ENCODE data around the gene KRT33A. TPM values are rescaled to one million over a fixed set of nuclear protein-coding genes. Genes with fewer than 3 reads are reported as not detected.
"Not testable (repeated sequence)": the region's sequence is repeated elsewhere in the genome, so short reads cannot be mapped to it uniquely, and the experiment has no call there.

Gene KRT33A
- polyA plus RNA-seq (2013, experiment 1 of 2; ENCODE audit: insufficient read length), result not detected
- not detected for polyA plus RNA-seq (2013, experiment 2 of 2; ENCODE audit: insufficient read length)

DNA sequence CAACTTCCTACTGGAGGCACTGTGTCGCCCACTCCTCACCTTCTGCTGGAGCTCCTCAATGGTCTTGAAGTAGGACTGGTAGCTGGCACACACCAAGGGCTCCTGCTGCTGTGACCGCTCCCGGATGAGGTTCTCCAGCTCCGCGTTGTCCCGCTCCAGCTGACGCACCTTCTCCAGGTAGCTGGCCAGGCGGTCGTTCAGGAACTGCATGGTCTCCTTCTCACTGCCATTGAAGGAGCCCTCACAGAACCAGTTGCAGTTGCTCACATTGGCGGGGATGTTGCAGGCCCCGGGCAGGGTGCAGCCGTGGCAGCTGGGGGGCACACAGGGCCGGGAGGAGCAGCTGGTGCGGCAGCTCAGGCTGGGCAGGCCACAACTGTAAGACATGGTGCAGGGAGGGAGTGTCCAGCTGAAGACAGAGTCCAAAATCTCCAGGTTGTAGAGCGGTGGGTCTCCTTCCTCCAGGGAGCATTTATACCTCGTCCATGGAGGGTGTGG, at the start of gene KRT33A:
Gene KRT33A, minus strand, starts transcription at position 448 of the 498 bp plus-strand sequence. Its CDS starts 61 bp downstream, at position 387.
- not testable (repeated sequence) for DNase-seq

DNA sequence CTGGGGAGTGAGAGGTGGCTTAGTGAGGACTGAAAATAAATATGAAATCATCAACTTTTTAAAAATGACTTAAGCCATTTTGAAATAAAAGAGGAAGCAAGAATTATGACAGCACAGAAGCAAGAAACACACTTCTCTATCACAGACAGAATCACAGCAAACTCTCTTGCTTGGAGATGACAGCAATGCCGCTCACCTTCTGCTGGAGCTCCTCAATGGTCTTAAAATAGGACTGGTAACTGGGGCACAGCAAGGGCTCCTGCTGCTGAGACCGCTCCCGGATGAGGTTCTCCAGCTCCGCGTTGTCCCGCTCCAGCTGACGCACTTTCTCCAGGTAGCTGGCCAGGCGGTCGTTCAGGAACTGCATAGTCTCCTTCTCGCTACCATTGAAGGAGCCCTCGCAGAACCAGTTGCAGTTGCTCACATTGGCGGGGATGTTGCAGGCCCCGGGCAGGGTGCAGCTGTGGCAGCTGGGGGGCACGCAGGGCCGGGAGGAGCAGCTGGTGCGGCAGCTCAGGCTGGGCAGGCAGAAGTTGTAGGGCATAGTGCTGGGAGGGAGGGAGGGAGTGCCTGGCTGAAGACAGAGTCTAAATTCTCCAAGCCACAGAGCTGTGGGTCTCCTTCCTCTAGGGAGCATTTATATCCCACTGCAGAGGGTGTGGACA, 46.5 kb upstream of the KRT33A start, which contains the start of gene KRT31:
Gene KRT31, minus strand, starts transcription at position 613 of the 665 bp plus-strand sequence. Its CDS starts 69 bp downstream, at position 544.
- no peak for DNase-seq

DNA sequence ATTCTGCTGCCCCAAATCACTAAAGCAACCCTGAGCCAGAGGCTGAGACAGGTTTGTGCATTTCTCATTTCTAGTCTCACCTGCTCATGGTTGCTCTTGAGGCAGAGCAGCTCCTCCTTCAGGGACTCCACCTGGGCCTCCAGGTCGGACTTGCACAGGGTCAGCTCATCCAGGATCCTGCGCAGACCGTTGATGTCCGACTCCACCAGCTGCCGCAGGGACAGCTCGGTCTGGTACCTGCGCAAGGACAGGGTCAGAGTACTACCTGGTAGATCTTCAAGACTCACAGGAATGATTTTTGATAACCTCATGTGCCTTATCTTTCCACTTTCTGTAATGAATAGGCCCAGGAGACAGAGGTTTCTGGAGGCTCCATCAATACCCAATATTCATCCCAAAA, 45.7 kb upstream of the KRT33A start:
- no peak for DNase-seq

DNA sequence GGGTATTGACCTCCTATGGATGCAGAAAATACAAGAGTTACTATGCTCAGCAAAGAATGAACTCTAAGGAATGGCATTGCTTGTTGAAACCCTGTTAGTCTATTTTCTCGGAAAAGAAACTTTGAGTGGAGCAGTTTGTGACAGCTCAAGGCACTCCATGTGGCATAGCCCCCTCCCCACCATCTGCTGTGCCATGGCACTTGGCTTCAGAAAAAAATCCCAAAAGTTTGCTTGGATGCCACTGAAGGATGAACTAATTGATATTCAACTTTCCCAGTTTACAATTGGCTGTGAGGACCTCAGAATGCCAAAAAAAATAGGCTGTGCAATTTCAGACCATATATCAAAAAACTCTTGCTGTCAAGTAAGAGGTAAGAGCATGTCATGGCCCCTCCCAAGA, 45.0 kb upstream of the KRT33A start:
- DNase-seq, result no peak

DNA sequence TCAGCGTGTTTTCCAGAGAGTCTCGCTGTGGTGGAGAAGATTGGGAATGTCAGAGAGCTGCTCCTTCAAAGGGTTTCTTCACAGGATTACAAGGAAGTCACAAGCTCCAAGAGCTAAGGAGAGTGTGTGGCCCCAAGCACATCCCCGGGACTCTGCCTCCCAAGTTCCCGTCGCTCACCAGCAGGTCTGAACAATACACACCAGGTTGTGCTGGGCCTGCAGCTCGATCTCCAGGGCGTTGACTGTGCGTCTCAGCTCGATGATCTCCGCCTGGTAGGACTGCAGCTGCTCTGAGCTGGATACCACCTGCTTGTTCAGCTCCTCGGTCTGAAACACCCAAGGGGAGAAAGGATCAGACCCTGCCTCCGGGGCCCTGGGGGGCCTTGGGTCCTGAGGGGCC, 44.4 kb upstream of the KRT33A start:
- DNase-seq, result not testable (repeated sequence)

DNA sequence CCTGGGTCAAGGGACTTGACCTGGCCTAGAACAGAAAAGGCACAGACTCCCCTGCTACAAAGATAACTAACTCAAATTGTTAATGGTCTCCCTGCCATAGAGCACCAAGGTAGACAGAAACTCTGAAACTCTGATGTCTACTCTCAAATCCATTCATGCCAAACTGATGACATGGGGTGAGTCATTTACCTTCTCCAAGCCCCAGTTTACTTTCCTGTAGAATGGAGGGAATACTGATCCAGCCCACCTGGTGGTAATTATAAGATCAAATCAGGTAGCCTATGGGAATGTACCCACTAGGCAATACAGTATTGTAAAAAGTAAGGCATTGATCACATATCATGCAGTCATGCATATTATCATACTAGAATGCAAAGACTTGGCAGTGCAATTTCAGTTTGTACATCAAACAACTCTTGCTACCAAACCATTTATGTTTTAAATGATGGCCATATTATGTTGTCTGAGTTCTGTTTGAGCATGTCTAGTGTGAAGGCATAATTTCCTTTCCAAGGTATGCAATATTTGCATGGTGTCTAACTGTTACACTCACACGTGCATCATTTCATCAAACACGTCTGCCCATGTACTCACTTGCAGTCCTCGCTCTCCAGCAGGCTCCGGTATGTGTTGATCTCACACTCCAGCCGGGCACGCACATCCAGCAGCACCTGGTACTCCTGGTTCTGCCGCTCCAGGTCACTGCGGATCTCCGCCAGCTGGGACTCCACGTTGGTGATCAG, 43.8 kb upstream of the KRT33A start:
- no peak for DNase-seq

DNA sequence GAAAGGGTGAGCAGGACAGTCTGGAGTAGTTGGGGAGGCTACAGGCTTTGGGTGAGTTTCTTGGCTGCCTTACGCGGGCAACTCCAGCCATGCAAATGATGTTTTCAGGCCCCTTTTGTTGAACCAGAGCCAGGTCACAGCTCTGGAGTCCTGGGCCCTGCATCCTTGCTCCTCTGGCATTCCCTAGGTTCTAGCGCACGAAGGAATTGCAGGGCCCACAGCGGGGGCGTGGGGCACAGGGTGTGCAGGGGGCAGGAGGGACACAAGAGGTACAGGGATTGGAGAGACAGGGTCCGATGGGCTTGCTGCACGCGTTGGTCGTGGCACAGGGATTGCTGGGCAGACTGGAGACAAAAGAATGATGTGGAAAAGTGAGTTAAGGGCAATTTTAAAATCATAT, 43.2 kb upstream of the KRT33A start:
- DNase-seq, result no peak

DNA sequence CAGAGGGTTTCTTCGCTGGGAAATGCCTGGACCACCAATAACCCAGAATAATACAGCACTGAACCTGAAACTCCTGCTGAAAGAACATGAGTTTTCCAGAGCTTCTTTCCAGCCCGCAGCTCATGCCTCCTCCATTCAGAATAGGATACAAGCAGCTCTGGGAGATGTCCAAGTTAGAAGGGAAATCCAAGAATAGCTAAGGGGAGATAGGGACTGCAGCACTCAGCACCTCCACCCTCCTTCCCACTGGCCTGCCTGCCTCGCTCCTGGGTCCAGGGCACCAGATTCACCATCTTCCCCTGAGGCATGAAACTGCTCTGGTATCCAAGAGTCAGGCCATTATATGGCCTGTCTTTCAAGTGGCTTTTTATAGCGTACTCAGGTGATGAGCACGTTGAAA, 42.7 kb upstream of the KRT33A start:
- DNase-seq, result no peak

DNA sequence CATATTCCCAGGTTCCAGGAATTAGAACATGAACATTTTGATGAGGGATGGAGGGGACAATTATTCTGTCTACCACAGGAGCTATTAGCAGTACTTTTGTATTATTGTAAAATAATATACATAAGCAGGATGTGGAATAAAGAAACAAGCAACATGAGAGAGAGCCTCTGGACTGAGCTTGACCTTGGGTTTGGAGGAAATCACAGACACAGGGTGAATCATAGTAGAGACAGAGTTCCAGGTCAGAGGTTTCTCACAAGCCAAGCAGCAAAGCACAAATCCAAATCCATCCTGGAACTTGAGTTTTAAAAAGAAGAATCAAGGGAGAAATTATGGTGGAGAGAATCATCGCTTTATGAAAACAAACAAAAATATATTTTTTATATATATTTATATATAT, 41.6 kb upstream of the KRT33A start:
- no peak for DNase-seq

DNA sequence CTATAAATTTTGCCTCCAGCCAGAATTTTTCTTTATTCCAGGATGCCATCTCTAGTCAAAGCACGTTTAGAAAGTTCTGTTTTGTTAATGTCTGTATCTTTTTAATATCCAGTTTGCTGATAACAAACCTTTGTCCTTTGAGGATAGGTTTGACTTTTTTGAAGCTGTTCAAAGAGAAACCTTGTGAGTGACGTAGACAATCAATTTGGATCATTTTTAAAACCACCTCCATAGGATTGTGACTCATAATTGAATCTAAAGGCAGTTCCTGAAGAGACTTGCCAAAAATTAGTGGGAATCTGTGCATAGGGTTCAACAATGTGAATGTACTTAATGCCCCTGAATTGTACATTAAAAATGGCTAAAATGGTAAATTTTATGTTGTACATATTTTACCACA, 40.9 kb upstream of the KRT33A start:
- DNase-seq, result no peak

DNA sequence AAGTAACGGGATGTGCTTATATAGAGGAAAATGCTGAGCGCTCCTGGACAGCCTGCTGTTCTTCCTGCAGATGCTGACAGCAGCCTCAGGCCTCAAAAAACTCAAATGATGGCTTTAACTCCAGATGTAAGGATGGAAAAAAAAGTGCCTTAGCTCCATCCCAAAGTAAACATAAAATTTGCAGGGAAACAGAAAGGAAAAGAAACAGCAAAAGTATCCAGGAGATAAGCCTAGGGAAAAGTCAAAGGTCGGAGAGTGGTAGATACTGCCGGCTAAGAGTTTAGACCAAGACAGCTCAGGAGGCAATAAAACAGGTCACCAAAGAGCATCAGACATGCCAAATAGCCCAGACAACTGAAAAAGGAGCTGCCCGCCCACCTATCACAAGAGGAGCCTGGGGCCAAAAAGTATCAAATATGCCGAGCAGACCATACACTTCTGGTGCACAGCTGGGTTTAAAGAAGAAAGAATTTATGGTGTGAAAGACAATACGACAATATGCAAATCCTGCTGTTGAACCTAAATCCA, 39.8 kb upstream of the KRT33A start:
- DNase-seq, result no peak

DNA sequence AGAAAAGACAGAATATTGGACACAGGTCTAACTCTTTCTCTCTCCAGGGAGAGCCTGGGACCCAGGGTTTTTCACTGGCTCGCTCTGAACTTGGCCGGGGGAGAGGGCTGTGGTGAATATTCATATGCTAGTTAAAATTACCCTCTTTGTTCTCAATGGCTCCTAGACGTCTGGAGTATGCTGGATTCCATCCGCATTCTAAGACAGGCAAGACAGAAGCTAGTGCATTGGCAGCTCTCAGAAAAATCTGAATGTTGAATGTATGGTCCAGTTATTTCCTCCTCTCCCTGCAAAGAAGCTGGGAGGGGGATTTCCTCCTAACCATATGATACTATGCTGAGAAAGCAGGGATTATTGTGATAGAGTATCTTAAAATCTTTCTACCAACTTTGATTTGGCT, 37.0 kb upstream of the KRT33A start:
- DNase-seq, result no peak

DNA sequence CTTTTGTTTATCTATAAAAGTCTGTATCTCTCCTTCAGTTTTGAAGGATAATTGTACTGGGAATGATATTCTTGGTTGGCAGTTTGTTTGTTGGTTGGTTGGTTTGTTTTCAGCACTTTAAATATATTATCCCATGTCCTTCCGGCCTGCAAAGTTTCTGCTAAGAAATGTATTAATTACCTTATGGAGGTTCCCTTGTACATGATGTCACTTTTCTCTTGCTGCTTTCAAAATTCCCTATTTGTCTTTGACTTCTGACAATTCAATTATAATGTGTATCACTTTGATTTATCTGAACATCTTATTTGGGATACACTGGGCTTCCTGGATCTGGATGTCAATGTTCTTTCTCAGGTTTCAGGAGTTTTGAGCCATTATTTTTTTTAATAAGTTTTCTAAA, 35.6 kb upstream of the KRT33A start:
- DNase-seq, result no peak

DNA sequence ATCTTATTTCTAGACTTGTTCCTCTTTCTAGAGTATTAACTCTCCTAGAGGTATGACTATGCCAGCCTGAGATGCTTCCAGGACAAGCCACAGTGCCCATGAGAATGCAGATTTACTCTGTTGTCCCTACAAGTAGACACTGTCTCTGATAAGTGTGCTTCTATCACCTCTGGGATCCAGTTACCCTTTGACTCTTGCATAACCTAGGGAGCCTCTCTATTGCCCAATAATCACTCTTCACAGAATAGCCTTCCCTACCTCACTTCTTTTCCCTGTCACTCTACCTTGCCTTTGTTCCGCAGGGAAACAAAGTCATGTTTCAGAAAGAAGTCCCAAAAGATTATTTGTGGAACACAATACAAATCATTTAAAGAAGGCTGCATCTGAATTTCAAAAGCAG, 33.1 kb upstream of the KRT33A start:
- DNase-seq, result no peak

DNA sequence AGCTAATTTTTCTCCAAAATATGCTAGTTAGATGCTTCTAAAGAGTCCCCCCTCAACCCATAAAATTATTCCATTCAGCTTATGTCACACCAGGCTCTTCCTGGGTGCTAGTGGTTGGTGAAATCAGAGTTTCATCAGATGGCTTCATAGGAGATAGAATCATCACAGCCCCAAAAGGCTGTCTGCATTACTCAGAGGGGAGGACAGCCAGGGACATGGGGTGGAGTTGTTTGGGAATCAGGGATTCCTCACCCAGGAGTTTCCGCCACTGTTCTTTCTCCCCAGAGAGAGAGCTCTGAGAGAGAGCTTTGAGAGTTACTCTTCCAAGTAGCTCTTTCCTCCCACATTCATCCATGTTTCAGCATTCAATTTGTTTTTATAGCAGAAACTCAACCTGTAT, 31.8 kb upstream of the KRT33A start:
- peak; percentile 92 for DNase-seq

DNA sequence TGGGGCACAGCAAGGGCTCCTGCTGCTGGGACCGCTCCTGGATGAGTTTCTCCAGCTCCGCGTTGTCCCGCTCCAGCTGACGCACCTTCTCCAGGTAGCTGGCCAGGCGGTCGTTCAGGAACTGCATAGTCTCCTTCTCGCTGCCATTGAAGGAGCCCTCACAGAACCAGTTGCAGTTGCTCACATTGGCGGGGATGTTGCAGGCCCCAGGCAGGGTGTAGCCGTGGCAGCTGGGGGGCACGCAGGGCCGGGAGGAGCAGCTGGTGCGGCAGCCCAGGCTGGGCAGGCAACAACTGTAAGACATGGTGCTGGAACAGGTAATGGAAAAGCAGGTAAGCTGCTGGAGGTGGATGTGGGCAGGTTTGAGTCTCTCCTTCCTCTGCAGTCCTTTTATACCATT, 31.3 kb upstream of the KRT33A start, which contains the start of gene KRT34:
Gene KRT34, minus strand, starts transcription at position 364 of the 400 bp plus-strand sequence. Its CDS starts 60 bp downstream, at position 304.
- DNase-seq, result not testable (repeated sequence)

DNA sequence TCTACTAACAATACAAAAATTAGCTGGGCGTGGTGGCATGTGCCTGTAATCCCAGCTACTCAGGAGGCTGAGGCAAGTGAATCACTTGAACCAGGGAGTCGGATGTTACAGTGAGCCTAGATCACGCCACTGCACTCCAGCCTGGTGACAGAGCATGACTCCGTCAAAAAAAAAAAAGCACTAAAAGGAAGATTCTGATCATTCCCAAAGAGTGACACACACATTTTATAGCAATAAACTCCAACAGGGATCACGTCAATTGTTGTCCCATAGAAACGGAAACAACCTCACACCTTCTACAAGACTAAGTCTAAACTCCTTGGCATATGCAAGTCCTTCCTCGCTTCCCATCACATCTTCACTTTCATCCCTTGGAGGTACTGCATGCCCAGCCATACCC, 29.5 kb upstream of the KRT33A start:
- DNase-seq, result peak; percentile 96

DNA sequence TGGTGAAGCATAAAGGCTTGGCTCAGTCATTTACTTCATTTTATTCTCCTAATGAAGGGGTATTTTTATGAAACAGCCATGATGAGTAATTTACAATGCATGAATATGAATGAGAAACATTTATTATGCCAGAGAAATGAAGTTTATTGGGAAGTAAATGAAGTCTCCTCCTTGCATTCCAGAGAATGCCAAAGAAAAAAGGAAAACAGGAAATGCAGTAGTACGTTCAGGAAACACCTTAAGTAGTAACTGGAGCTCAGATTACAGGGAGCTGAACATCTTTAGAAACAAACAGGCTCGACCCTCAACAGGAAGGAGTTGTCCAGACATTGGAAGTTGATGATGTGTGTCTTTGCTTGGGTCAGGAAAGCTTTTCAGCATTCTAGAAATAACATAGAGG, 26.9 kb upstream of the KRT33A start:
- peak; percentile 28 for DNase-seq

DNA sequence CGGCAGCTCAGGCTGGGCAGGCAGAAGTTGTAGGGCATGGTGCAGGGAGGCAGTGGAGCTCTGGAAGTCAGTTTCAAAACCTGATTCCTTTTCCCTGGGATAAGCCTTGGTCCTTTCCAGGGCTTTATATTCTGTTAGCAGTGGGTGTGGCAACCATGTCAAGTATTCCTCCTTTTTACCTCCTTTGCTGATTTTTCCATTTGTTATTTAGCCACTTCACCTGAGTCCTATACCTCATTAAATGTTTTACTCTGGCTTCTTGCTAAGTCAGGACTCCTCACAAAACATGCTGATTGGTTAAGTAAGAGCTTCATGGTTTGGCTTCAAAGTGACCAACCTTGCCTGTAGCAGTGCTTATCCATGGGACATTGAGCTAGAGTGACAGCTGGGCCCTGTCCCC, 19.1 kb upstream of the KRT33A start, which contains the start of gene KRT33B:
Gene KRT33B, minus strand, starts transcription at position 101 of the 400 bp plus-strand sequence. Its CDS starts 63 bp downstream, at position 38.
- DNase-seq, result no peak

DNA sequence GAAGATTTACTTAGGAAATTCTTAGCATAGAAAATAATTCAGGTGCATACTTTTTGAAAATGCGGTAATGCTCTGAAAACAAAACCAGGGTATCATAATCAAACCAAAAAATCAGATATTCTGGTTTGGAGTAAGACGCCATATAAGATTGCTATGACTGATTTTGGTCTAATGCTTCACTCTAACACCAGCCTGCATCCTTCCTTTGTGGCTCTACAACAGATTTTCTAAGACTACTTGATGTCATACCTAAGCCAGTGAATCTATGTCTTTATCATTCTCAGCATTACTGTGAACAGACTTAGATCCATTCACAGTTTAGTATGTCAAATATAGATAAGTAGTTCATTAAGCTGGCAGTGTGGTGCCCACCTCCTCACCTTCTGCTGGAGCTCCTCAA, 18.4 kb upstream of the KRT33A start:
- no peak for DNase-seq

DNA sequence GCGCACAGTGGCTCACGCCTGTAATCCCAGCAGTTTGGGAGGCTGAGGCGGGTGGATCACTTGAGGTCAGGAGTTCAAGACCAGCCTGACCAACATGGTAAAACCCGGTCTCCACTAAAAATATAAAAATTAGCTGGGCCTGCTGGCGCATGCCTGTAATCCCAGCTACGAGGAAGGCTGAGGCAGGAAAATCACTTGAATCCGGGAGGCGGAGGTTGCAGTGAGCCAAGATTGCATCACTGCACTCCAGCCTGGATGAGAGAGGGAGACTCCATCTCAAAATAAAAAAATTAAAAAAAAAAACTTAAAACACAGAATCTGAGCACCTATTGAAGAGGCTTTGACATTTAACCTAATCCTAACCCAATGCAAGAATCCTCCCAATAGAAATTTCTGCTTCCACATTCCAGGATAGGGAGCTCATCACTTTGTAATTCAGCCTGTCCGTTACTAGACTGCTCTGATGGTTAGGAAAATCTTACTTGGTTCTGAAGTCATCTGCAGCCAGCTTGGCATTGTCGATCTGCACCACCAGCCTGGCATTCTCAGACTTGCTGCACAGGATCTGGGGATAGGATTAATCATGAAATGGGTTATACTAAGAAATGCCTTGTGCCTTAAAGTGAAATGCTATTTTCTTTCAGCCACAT, 16.9 kb upstream of the KRT33A start:
- DNase-seq, result peak; percentile 87

DNA sequence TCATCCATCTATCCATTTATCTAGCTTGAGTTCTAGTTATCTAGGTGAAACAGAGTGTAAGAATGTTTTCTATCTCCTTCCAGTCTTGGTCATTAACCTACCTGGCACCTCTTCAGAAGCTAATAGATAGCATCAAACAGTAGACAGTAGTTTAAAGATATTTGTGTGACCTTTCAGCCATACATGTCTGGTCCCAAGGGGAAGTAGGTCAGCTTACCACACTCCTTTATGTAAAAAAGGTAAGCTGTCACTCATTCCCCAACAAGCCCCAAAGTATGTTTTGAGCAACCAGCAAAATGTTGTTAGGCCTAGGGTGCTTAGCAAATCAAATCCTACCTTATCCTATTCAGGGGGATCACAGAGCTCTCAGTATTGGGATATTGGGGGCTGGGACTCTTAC, 15.4 kb upstream of the KRT33A start:
- DNase-seq, result no peak

DNA sequence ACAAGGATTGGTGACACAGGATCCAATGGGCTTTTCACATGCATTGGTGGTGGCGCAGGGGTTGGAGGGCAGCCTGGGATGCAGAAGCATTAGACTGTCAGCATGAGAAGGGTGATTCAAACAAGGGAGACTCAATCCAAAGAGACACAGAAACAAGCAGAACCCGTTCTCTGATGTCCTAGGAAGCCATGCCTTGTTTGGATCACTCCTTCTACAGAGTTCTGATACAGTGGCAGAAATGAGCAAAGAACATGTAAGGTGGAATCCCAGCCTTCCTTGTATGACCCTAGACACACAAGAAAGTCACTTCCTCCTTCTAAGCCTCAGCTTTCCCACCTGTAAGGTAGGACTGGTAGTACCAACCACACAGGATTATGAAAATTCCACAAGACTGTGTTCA, 13.3 kb upstream of the KRT33A start:
- DNase-seq, result no peak
